ENCODE results near the gene FOSL1.

FOSL1 gene

GRCh38 chr11:65882120-65883057 is 17.8 kb downstream of the FOSL1 start:
- DNase-seq (ENCODE audit: low read depth in 2 of 2, low spot score in 1 of 2): no peak

- DNase-seq (ENCODE audit: low read depth in 2 of 2, low spot score in 1 of 2): no peak
Observed at GRCh38 chr11:65880844-65881421, 19.3 kb downstream of the FOSL1 start.

GRCh38 chr11:65880027-65880426 is 20.2 kb downstream of the FOSL1 start:
- DNase-seq (ENCODE audit: low read depth in 2 of 2, low spot score in 1 of 2): no peak

GRCh38 chr11:65879617-65880016 is 20.6 kb downstream of the FOSL1 start, which contains the start of gene CTSW:
CTSW (plus strand) TSS chr11:65879837; CDS start chr11:65879855, 18 bp downstream.
- no peak for DNase-seq (ENCODE audit: low read depth in 2 of 2, low spot score in 1 of 2)

GRCh38 chr11:65873318-65874156 is 26.7 kb downstream of the FOSL1 start:
- peak; percentile 88 to 95 for DNase-seq (ENCODE audit: low read depth in 2 of 2, low spot score in 1 of 2)

- no peak for DNase-seq (ENCODE audit: low read depth in 2 of 2, low spot score in 1 of 2)
Observed at GRCh38 chr11:65872586-65873317, 27.4 kb downstream of the FOSL1 start, which contains the start of gene EFEMP2. EFEMP2 (minus strand) TSS chr11:65872800; CDS start chr11:65872354, 446 bp downstream.

GRCh38 chr11:65871811-65872548 is 28.2 kb downstream of the FOSL1 start:
- no peak for DNase-seq (ENCODE audit: low read depth in 2 of 2, low spot score in 1 of 2)

GRCh38 chr11:65870706-65871681 is 29.2 kb downstream of the FOSL1 start:
- no peak for DNase-seq (ENCODE audit: low read depth in 2 of 2, low spot score in 1 of 2)

- no peak for DNase-seq (ENCODE audit: low read depth in 2 of 2, low spot score in 1 of 2)
Observed at GRCh38 chr11:65870307-65870658, 29.9 kb downstream of the FOSL1 start.

- no peak for DNase-seq (ENCODE audit: low read depth in 2 of 2, low spot score in 1 of 2)
Observed at GRCh38 chr11:65869643-65870306, 30.4 kb downstream of the FOSL1 start.

- DNase-seq (ENCODE audit: low read depth in 2 of 2, low spot score in 1 of 2): no peak
Observed at GRCh38 chr11:65868907-65869306, 31.3 kb downstream of the FOSL1 start.

- no peak for DNase-seq (ENCODE audit: low read depth in 2 of 2, low spot score in 1 of 2)
Observed at GRCh38 chr11:65868076-65868667, 32.0 kb downstream of the FOSL1 start.

- no peak for DNase-seq (ENCODE audit: low read depth in 2 of 2, low spot score in 1 of 2)
Observed at GRCh38 chr11:65867284-65868071, 32.7 kb downstream of the FOSL1 start.

GRCh38 chr11:65866509-65867283 is 33.5 kb downstream of the FOSL1 start:
- DNase-seq (ENCODE audit: low read depth in 2 of 2, low spot score in 1 of 2): no peak

- DNase-seq (ENCODE audit: low read depth in 2 of 2, low spot score in 1 of 2): no peak
Observed at GRCh38 chr11:65865550-65866172, 34.5 kb downstream of the FOSL1 start.
